ENCODE results near the gene SNX9.

Gene SNX9

DNA sequence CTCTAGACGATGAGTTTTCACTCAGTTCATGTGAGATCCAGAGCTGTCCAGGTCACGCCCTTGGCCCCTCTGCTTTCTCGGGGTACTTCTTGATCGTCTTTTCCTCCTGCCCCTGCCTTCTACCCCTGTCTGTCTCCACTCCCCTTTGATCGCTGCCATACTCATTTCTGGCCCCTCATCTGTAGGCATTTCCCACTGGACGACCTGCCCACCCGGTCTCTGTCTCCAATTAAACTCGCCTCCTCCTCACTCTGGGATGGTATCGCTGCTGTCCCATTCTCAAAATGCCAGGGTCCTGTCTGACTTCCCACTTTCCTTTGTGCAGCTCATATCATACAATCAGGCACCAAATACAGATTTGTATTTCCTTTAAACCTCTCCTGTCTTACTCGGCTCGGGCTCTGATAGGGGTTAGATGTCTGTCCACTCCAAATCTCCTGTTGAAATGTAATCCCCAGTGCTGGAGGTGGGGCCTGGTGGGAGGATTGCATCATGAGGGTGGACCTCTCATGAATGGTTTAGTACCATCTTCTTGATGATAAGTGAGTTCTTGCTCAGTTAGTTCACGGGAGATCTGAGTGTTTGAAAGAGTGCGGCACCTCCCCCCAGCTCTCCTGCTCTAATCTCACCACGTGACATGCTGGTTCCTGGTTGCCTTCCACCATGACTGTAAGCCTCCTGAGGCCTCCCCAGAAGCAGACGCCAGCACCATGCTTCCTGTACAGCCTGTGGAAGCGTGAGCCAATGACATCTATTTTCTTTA lies 155.2 kb downstream of the SNX9 start:
- Histone ChIP-seq H3K4me3 (ENCODE audit: low read length) (no peak overlapping the region), H3K79me2 (ENCODE audit: low read length) (peaks cover 13% of the 10 kb centered on the region), H3K27ac (ENCODE audit: low read length) (no peak overlapping the region), H3K27me3 (ENCODE audit: low read depth, low read length) (peaks cover 5% of the 10 kb centered on the region), H3K4me2 (ENCODE audit: low read length) (no peak overlapping the region), H3K36me3 (replicated peaks; ENCODE audit: low read depth, low read length) (no peaks in the 10 kb centered on the region), H3K4me1 (ENCODE audit: low read length) (peaks cover 13% of the 10 kb centered on the region), H2AFZ (ENCODE audit: low read depth, low read length) (no peak overlapping the region), H3K9me3 (ENCODE audit: insufficient read depth, low read length) (no peaks in the 10 kb centered on the region), H4K20me1 (ENCODE audit: insufficient read depth, low read length) (peaks cover 6% of the 10 kb centered on the region), H3K9ac (ENCODE audit: low read length) (no peak overlapping the region)
- TF ChIP-seq EZH2phosphoT487 (IDR thresholded peaks at IDR 0.05; ENCODE audit: low read depth): no peak
- TF ChIP-seq, protein P1, sequence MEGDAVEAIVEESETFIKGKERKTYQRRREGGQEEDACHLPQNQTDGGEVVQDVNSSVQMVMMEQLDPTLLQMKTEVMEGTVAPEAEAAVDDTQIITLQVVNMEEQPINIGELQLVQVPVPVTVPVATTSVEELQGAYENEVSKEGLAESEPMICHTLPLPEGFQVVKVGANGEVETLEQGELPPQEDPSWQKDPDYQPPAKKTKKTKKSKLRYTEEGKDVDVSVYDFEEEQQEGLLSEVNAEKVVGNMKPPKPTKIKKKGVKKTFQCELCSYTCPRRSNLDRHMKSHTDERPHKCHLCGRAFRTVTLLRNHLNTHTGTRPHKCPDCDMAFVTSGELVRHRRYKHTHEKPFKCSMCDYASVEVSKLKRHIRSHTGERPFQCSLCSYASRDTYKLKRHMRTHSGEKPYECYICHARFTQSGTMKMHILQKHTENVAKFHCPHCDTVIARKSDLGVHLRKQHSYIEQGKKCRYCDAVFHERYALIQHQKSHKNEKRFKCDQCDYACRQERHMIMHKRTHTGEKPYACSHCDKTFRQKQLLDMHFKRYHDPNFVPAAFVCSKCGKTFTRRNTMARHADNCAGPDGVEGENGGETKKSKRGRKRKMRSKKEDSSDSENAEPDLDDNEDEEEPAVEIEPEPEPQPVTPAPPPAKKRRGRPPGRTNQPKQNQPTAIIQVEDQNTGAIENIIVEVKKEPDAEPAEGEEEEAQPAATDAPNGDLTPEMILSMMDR (IDR thresholded peaks at IDR 0.05; ENCODE audit: low read depth, low read length): no peak

DNA sequence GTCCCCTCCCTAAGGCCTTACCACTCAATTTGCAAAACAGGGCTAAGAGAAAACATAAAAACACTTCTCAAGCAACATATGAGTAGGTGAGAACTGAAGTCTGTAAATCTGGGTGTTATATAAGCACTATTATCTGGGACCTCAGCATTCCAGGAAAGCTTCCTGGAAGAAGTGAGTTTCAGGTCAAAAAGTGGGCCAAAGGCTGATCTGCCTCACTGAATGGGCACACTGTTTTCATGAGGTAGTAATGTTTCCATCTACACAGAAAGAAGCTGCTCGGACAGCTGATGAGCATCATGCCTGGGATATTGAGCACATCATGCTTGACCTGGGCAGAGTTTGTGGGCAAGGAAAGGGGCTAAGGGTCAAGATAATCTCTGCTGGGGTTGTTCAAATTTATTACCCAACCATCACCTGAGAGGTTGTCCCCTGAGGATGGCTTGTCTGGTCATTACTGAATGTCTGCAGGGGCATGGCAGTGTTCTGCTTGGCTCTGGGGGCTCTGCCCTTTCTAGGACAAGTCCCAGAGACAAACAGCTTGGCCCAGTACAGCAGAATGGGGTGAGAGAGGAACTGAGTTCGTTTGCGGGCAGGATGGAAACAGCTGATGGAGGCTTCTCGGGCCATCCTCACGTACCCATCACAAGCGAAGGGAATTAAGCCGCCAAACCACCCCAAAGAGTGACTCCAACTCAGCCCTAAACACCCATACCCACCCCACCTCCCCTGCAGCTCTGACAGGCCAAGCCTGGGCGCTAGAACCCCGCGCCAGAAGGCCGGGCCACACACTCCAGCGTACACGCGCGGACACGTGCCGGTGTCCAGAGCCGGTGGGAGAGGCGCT lies 157.5 kb downstream of the SNX9 start:
- no peaks in the 10 kb centered on the region for H3K9me3 ChIP-seq (ENCODE audit: insufficient read depth, low read length)
- H3K4me2 ChIP-seq (ENCODE audit: low read length): peak overlapping the region; percentile 93
- no peaks in the 10 kb centered on the region for H3K36me3 ChIP-seq (replicated peaks; ENCODE audit: low read depth, low read length)
- H3K4me1 ChIP-seq (ENCODE audit: low read length): peaks cover 17% of the 10 kb centered on the region
- peaks cover 6% of the 10 kb centered on the region for H4K20me1 ChIP-seq (ENCODE audit: insufficient read depth, low read length)
- peak overlapping the region; percentile 78 for H3K4me3 ChIP-seq (ENCODE audit: low read length)
- no peak overlapping the region for H3K27ac ChIP-seq (ENCODE audit: low read length)
- peaks cover 5% of the 10 kb centered on the region for H3K27me3 ChIP-seq (ENCODE audit: low read depth, low read length)
- no peak for TF ChIP-seq EZH2phosphoT487 (IDR thresholded peaks at IDR 0.05; ENCODE audit: low read depth)
- TF ChIP-seq, protein P1 (IDR thresholded peaks at IDR 0.05; ENCODE audit: low read depth, low read length): no peak
- H2AFZ ChIP-seq (ENCODE audit: low read depth, low read length): no peak overlapping the region
- peak overlapping the region; percentile 94; the same call in 1 of the 2 replicates for H3K9ac ChIP-seq (ENCODE audit: low read length)
- H3K79me2 ChIP-seq (ENCODE audit: low read length): peaks cover 33% of the 10 kb centered on the region

DNA sequence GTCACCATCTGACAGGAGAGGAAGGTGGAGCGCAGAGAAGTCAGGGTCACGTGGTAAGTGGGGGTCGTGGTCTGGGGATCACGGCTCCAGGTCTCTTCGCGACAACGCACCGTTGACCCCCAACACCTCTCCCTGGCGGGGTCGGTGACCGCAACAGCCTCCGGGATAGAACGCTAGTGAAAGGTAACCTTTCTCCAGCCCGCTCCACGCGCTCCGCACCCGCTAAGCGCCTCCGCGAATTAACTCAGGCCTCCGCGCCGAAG lies 158.0 kb downstream of the SNX9 start:
- Histone ChIP-seq H3K9me3 (ENCODE audit: insufficient read depth, low read length) (no peaks in the 10 kb centered on the region), H3K4me3 (ENCODE audit: low read length) (peak overlapping the region; percentile 78), H4K20me1 (ENCODE audit: insufficient read depth, low read length) (peaks cover 6% of the 10 kb centered on the region), H3K4me1 (ENCODE audit: low read length) (peaks cover 17% of the 10 kb centered on the region), H3K36me3 (replicated peaks; ENCODE audit: low read depth, low read length) (no peaks in the 10 kb centered on the region), H2AFZ (ENCODE audit: low read depth, low read length) (peak overlapping the region; percentile 78; the same call in 1 of the 2 replicates), H3K27me3 (ENCODE audit: low read depth, low read length) (peaks cover 5% of the 10 kb centered on the region), H3K9ac (ENCODE audit: low read length) (peak overlapping the region; percentile 94), H3K79me2 (ENCODE audit: low read length) (peaks cover 36% of the 10 kb centered on the region), H3K4me2 (ENCODE audit: low read length) (peak overlapping the region; percentile 93), H3K27ac (ENCODE audit: low read length) (no peak overlapping the region)
- TF ChIP-seq EZH2phosphoT487 (IDR thresholded peaks at IDR 0.05; ENCODE audit: low read depth): no peak
- TF ChIP-seq, protein P1 (IDR thresholded peaks at IDR 0.05; ENCODE audit: low read depth, low read length): no peak

DNA sequence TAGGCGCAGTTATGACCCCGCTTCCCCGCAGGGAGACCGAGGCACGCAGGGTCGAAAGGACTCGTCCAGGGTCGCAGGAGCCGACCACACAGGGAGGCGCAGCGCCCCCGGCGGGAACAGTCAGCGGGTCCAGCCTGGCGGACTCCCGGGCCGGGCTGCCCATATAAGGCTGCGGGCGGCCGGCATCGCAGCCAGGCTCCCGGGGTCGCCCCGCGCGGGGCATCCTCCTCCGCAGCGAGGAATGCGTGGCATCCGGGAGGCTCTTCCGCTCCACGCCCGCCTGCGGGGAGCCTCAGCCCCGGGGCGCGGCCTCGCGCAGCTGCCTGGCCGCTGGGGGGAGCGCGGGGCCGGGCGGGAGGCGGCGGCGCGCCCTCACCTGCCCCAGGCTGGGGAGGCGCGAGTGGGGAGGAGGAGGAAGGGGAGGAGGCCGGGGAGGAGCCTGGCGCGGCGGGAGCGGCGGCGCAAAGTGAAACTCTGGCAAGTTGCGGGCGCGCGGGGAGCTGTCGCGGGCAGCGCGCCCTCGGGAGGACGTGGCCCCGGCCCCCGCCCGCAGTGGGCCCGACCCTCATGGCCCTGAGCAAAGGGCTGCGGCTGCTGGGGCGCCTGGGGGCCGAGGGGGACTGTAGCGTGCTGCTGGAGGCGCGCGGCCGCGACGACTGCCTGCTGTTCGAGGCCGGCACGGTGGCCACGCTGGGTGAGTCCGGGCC lies 158.5 kb downstream of the SNX9 start, which contains the start of gene SYNJ2:
TSS of gene SYNJ2 (plus strand) at position 469 of the 707 bp plus-strand sequence. CDS start at position 568, 99 bp downstream.
- Histone ChIP-seq H3K4me3 (ENCODE audit: low read length) (peak within 1 kb of the TSS; percentile 78), H3K27me3 (ENCODE audit: low read depth, low read length) (peaks cover 5% of the 10 kb centered on the region), H3K9ac (ENCODE audit: low read length) (peak within 1 kb of the TSS; percentile 94), H3K9me3 (ENCODE audit: insufficient read depth, low read length) (no peaks in the 10 kb centered on the region), H3K4me2 (ENCODE audit: low read length) (peak within 1 kb of the TSS; percentile 99), H3K79me2 (ENCODE audit: low read length) (peaks cover 37% of the 10 kb centered on the region), H3K4me1 (ENCODE audit: low read length) (peaks cover 17% of the 10 kb centered on the region), H2AFZ (ENCODE audit: low read depth, low read length) (peak within 1 kb of the TSS; percentile 78), H3K27ac (ENCODE audit: low read length) (peak within 1 kb of the TSS; percentile 43), H4K20me1 (ENCODE audit: insufficient read depth, low read length) (peaks cover 6% of the 10 kb centered on the region), H3K36me3 (replicated peaks; ENCODE audit: low read depth, low read length) (no peaks in the 10 kb centered on the region)
- no peak for TF ChIP-seq EZH2phosphoT487 (IDR thresholded peaks at IDR 0.05; ENCODE audit: low read depth)
- TF ChIP-seq, protein P1 (IDR thresholded peaks at IDR 0.05; ENCODE audit: low read depth, low read length): peak; percentile 49

Measured in OCI-LY3 (cell line).